H1 (cell line): ENCODE results near the gene TAOK1. TPM values are rescaled to one million over a fixed set of nuclear protein-coding genes. Genes with fewer than 3 reads are reported as not detected.

Experiments used
- CTCF ChIA-PET: fragments of 300-600 bp; sonication (Branson Sonifier 250); formaldehyde crosslinking; loops from one replicate; lab custom pipeline; 2021; ENCODE audit not compliant: partially characterized antibody; lab: Charles Lee
- POLR2A ChIA-PET: fragments of 300-600 bp; sonication (Branson Sonifier 250); formaldehyde crosslinking; loops from one replicate; lab custom pipeline; 2021; ENCODE audit warnings: inconsistent platforms; ENCODE audit not compliant: partially characterized antibody; lab: Charles Lee
- DNase-seq, 2 experiments: peaks; one replicate each; pipeline versions ENCODE4 v3.0.0 to v3.0.0-alpha.2; 2010 to 2022; ENCODE audit warnings: low spot score in 2 of 2, low read depth in 1 of 2, mixed read lengths in 1 of 2
- FAIRE-seq: peaks from 2 replicates; lab custom pipeline; 2011; peaks lifted over from hg19 to GRCh38; lab: Jason Lieb, UNC
- H2AFZ ChIP-seq: 2 replicates; pipeline ENCODE4 v1.8.1; 2012; ENCODE audit warnings: low read length, inconsistent platforms
- H2AK5ac ChIP-seq: 2 replicates; pipeline ENCODE4 v1.6.1; 2013; ENCODE audit warnings: low read depth, low read length
- H2BK120ac ChIP-seq: replicated peaks from 2 replicates; pipeline ENCODE3; 2013; ENCODE audit warnings: low read depth, low read length, inconsistent platforms
- H2BK12ac ChIP-seq: 2 replicates; pipeline ENCODE4 v1.6.1; 2013; ENCODE audit warnings: low read depth, low read length
- H2BK15ac ChIP-seq: 2 replicates; pipeline ENCODE4 v1.6.1; 2013; ENCODE audit warnings: low read length
- H2BK20ac ChIP-seq: 2 replicates; pipeline ENCODE4 v1.6.1; 2013; ENCODE audit warnings: low read length
- H2BK5ac ChIP-seq: 2 replicates; pipeline ENCODE4 v1.6.1; 2013; ENCODE audit warnings: low read depth, low read length
- H3K14ac ChIP-seq: 2 replicates; pipeline ENCODE4 v1.6.1; 2013; ENCODE audit warnings: inconsistent platforms; ENCODE audit not compliant: insufficient read length
- H3K18ac ChIP-seq: 2 replicates; pipeline ENCODE4 v1.6.1; 2013; ENCODE audit warnings: low read length; ENCODE audit errors: extremely low read depth
- H3K23ac ChIP-seq: 2 replicates; pipeline ENCODE4 v1.6.1; 2013; ENCODE audit warnings: inconsistent platforms; ENCODE audit not compliant: insufficient read length
- H3K23me2 ChIP-seq: 2 replicates; pipeline ENCODE4 v1.6.1; 2013; ENCODE audit warnings: low read depth, low read length
- H3K27ac ChIP-seq: 2 replicates; pipeline ENCODE4 v1.6.1; 2011; ENCODE audit warnings: low read depth, low read length, inconsistent platforms
- H3K27me3 ChIP-seq, 4 experiments: replicated peaks in 1 of 4; 1 replicate in 1 of 4; 2 replicates in 3 of 4; pipeline versions ENCODE4 v1.6.1 to v1.8.1; 2011 to 2013; ENCODE audit warnings: low read length in 3 of 4, mild to moderate bottlenecking in 3 of 4, inconsistent platforms in 2 of 4, mixed read lengths in 2 of 4, moderate library complexity in 1 of 4; ENCODE audit not compliant: control insufficient read depth in 3 of 4, insufficient read depth in 3 of 4; ENCODE audit errors: extremely low read depth in 1 of 4
- H3K36me3 ChIP-seq, 4 experiments: 2 replicates each; pipeline versions ENCODE4 v1.6.1 to v1.8.1; 2011 to 2013; ENCODE audit warnings: mild to moderate bottlenecking in 4 of 4, low read length in 3 of 4, moderate library complexity in 2 of 4, control low read depth in 1 of 4, inconsistent platforms in 1 of 4; ENCODE audit not compliant: insufficient read depth in 4 of 4, control insufficient read depth in 2 of 4
- H3K4ac ChIP-seq: replicated peaks from 2 replicates; pipeline ENCODE3; 2013; ENCODE audit warnings: low read length, low read depth, mixed read lengths, inconsistent platforms; ENCODE audit not compliant: insufficient read length
- H3K4me1 ChIP-seq, 4 experiments: replicated peaks in 1 of 4; 1 replicate in 1 of 4; 2 replicates in 3 of 4; pipeline versions ENCODE4 v1.6.1 to v1.8.1; 2011 to 2013; ENCODE audit warnings: low read length in 3 of 4, inconsistent platforms in 2 of 4, mixed read lengths in 1 of 4; ENCODE audit not compliant: insufficient read depth in 4 of 4, control insufficient read depth in 3 of 4
- H3K4me2 ChIP-seq, 2 experiments: 2 replicates each; pipeline versions ENCODE4 v1.6.1 to v1.8.1; 2011 to 2013; ENCODE audit warnings: low read depth in 2 of 2, low read length in 2 of 2, control low read depth in 1 of 2, inconsistent platforms in 1 of 2, mild to moderate bottlenecking in 1 of 2; ENCODE audit not compliant: insufficient read depth in 1 of 2
- H3K4me3 ChIP-seq, 4 experiments: fragments of 200-600, 300-600 bp in 1 of 4; sonication (generic), shearing (Covaris generic), sonication (Bioruptor Twin) in 1 of 4; 2 replicates each; pipeline versions ENCODE4 v1.5.1 to v1.8.1; 2011 to 2016; ENCODE audit warnings: low read length in 4 of 4, low read depth in 3 of 4, control low read depth in 2 of 4, inconsistent platforms in 2 of 4, mild to moderate bottlenecking in 2 of 4, mixed read lengths in 1 of 4, moderate library complexity in 1 of 4; ENCODE audit not compliant: insufficient read depth in 2 of 4; ENCODE audit errors: extremely low read depth in 1 of 4
- H3K56ac ChIP-seq: replicated peaks from 2 replicates; pipeline ENCODE3; 2013; ENCODE audit warnings: low read depth, mild to moderate bottlenecking, mixed read lengths, low read length, inconsistent platforms; ENCODE audit not compliant: insufficient read length
- H3K79me1 ChIP-seq: 2 replicates; pipeline ENCODE4 v1.6.1; 2013; ENCODE audit warnings: low read depth, low read length, control low read depth
- H3K79me2 ChIP-seq, 2 experiments: 2 replicates each; pipeline versions ENCODE4 v1.6.1 to v1.8.1; 2012 to 2013; ENCODE audit warnings: low read length in 2 of 2, mild to moderate bottlenecking in 2 of 2, inconsistent platforms in 1 of 2; ENCODE audit not compliant: insufficient read depth in 2 of 2, control insufficient read depth in 1 of 2
- H3K9ac ChIP-seq, 4 experiments: replicated peaks in 1 of 4; 1 replicate in 1 of 4; 2 replicates in 3 of 4; pipeline versions ENCODE4 v1.6.1 to v1.8.1; 2011 to 2013; ENCODE audit warnings: low read depth in 3 of 4, low read length in 3 of 4, control low read depth in 2 of 4, mild to moderate bottlenecking in 2 of 4, moderate library complexity in 2 of 4, inconsistent platforms in 1 of 4; ENCODE audit errors: extremely low read depth in 1 of 4
- H3K9me3 ChIP-seq, 2 experiments: 2 replicates each; pipeline versions ENCODE4 v1.6.1 to v1.8.1; 2012 to 2013; ENCODE audit warnings: mild to moderate bottlenecking in 2 of 2, moderate library complexity in 2 of 2, control low read depth in 1 of 2, inconsistent platforms in 1 of 2, low read depth in 1 of 2, low read length in 1 of 2, mixed read lengths in 1 of 2; ENCODE audit not compliant: insufficient read depth in 2 of 2
- H4K20me1 ChIP-seq, 2 experiments: replicated peaks in 1 of 2; 2 replicates each; pipeline versions ENCODE3 to v1.8.1; 2011 to 2013; ENCODE audit warnings: inconsistent platforms in 2 of 2, low read length in 2 of 2, mild to moderate bottlenecking in 1 of 2; ENCODE audit not compliant: insufficient read depth in 2 of 2, control insufficient read depth in 1 of 2
- H4K5ac ChIP-seq: 2 replicates; pipeline ENCODE4 v1.6.1; 2013; ENCODE audit warnings: low read length, low read depth, mixed read lengths, inconsistent platforms; ENCODE audit not compliant: insufficient read length
- H4K8ac ChIP-seq: 2 replicates; pipeline ENCODE4 v1.8.0; 2013; ENCODE audit warnings: mild to moderate bottlenecking, moderate library complexity, low read length, inconsistent platforms; ENCODE audit not compliant: insufficient read depth; ENCODE audit errors: extremely low read depth
- H4K91ac ChIP-seq: replicated peaks from 2 replicates; pipeline ENCODE3; 2013; ENCODE audit warnings: low read length, mixed read lengths, inconsistent platforms; ENCODE audit not compliant: insufficient read length
- ASH2L ChIP-seq: fragments of 200-600, 300-600 bp; sonication (generic); IDR thresholded peaks from one replicate; pipeline ENCODE4 v1.7.1; 2017; ENCODE audit warnings: low read length
- BACH1 ChIP-seq: IDR thresholded peaks from 2 replicates; pipeline ENCODE4 v1.6.1; 2012; ENCODE audit warnings: low read length, improper control_type of control experiment
- CBX8 ChIP-seq: fragments of 300-800, 300-1000 bp; sonication (generic); IDR thresholded peaks from 2 replicates; pipeline ENCODE4 v1.7.1; 2016; ENCODE audit warnings: low read depth, low read length, borderline replicate concordance
- CHD1 ChIP-seq: IDR thresholded peaks from 2 replicates; pipeline ENCODE4 v1.6.1; 2012; ENCODE audit warnings: low read depth, low read length, improper control_type of control experiment
- FOSL1 ChIP-seq: IDR thresholded peaks from 2 replicates; pipeline ENCODE4 v1.6.1; 2011; ENCODE audit warnings: mild to moderate bottlenecking, low read depth, low read length, moderate library complexity; ENCODE audit not compliant: insufficient read depth
- GABPA ChIP-seq: IDR thresholded peaks from 2 replicates; pipeline ENCODE4 v1.6.1; 2011; ENCODE audit warnings: mild to moderate bottlenecking, low read length, moderate library complexity, borderline replicate concordance; ENCODE audit not compliant: insufficient read depth
- HDAC6 ChIP-seq: IDR thresholded peaks from one replicate; pipeline ENCODE4 v1.7.1; 2012; ENCODE audit warnings: low read depth, mild to moderate bottlenecking, inconsistent platforms, low read length, moderate library complexity
- NANOG ChIP-seq: IDR thresholded peaks from 2 replicates; pipeline ENCODE4 v1.6.1; 2011; ENCODE audit warnings: low read length, low read depth, mild to moderate bottlenecking, inconsistent platforms; ENCODE audit not compliant: insufficient read depth, poor library complexity, severe bottlenecking
- POLR2AphosphoS5 ChIP-seq: IDR thresholded peaks from 2 replicates; pipeline ENCODE4 v1.6.1; 2011; ENCODE audit warnings: low read depth, low read length
- POU5F1 ChIP-seq: IDR thresholded peaks from 2 replicates; pipeline ENCODE4 v1.6.1; 2011; ENCODE audit warnings: low read depth, mild to moderate bottlenecking, low read length, moderate library complexity
- SIN3A ChIP-seq, 2 experiments: IDR thresholded peaks in 1 of 2; conservative IDR thresholded peaks in 1 of 2; 2 replicates each; pipeline ENCODE4 v1.6.1; 2011 to 2012; ENCODE audit warnings: low read length in 2 of 2, improper control_type of control experiment in 1 of 2, low read depth in 1 of 2, mild to moderate bottlenecking in 1 of 2
- SIRT6 ChIP-seq: IDR thresholded peaks from one replicate; pipeline ENCODE4 v1.7.1; 2012; ENCODE audit warnings: low read length, inconsistent platforms
- TAF7 ChIP-seq: optimal IDR thresholded peaks from 2 replicates; pipeline ENCODE3; 2011; ENCODE audit warnings: low read depth, mild to moderate bottlenecking, inconsistent platforms, low read length, moderate library complexity, borderline replicate concordance
- YY1 ChIP-seq: IDR thresholded peaks from 2 replicates; pipeline ENCODE4 v1.6.1; 2011; ENCODE audit warnings: low read depth, mild to moderate bottlenecking, low read length
- WGBS, 2 experiments: shearing (Covaris generic) in 1 of 2; methylation state at CpG; one replicate each; pipeline versions ENCODE4 v1.1.6 to v1.1.7; 2013 to 2015; ENCODE audit warnings: low lambda C conversion rate in 2 of 2, mixed read lengths in 2 of 2, inconsistent platforms in 1 of 2, low coverage in 1 of 2, missing lambda C conversion rate in 1 of 2; ENCODE audit not compliant: insufficient replicate concordance in 2 of 2, insufficient coverage in 1 of 2, insufficient read length in 1 of 2; ENCODE audit errors: extremely low coverage in 1 of 2, missing lambda C conversion rate in 1 of 2; 5-methylcytosine and 5-hydroxymethylcytosine counted together
- polyA plus RNA-seq, 7 experiments: library from polyadenylated mRNA; depleted of rRNA in 3 of 7; stranded (reverse) in 5 of 7; unstranded in 2 of 7; fragments of >200 nt in 5 of 7; fragments of 200-250 nt in 2 of 7; gene quantifications; 1 replicate in 5 of 7; 2 replicates in 1 of 7; 4 replicates in 1 of 7; pipeline versions ENCODE4 v1.2.1 to v1.2.3, GENCODE V29; 2011 to 2013; ENCODE audit warnings: missing spikeins in 2 of 7, mixed read lengths in 2 of 7
- total RNA-seq: library from RNA; stranded (reverse); fragmentation: NEBNext Ultra II Directional; extraction: Animal tissue kit (Norgen Biotek cat#: 25700); gene quantifications from 2 replicates; pipeline ENCODE4 v1.2.1, GENCODE V29; 2021

TAOK1 gene
- total and polyA plus RNA-seq, 2 of the 8 experiments (the other 6 are each of a cell fraction or from before 2014, with no cell fraction given), result 12.2 to 90.6 TPM

DNA sequence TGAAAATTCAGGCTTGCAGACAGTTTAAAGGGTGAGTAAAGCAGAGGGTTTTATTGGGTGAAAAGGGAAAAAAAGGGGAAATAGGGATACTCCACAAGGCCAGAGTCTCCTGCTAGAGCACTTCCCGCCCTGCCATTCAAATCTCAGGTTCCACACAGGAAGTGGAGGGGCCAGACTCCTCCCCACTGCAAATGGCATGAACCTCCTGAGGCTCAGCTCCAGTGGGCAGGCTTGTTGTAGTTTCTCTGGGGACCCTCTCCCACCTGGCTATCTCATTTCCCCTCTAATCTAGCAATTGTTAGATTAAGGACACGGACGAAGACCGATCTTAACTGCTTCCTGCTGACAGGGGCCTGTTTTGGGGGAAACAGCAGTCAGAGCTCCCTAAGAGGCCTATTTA is 43.4 kb downstream of the TAOK1 start:
- FAIRE-seq (no peak), DNase-seq (no peak)
- no peak overlapping the region for H4K91ac ChIP-seq
- no peak overlapping the region for H3K4ac ChIP-seq
- no peak overlapping the region for H2AFZ ChIP-seq
- no peak overlapping the region for H2BK12ac ChIP-seq
- H3K79me2 ChIP-seq, result peaks cover 8 to 91% of the 10 kb centered on the region in 2 experiments; a peak in 3 of 4 replicates
- no peak overlapping the region for H3K4me3 ChIP-seq
- no peak overlapping the region for H3K4me2 ChIP-seq
- H4K8ac ChIP-seq, result no peak overlapping the region
- no peak overlapping the region for H2BK20ac ChIP-seq
- H3K23ac ChIP-seq, result no peak overlapping the region
- no peaks in the 10 kb centered on the region for H3K27me3 ChIP-seq
- peak overlapping the region; percentile 30; the same call in 1 of the 2 replicates for H2BK5ac ChIP-seq
- H4K20me1 ChIP-seq, result peaks cover 3 to 8% of the 10 kb centered on the region in 2 experiments
- H3K27ac ChIP-seq, result no peak overlapping the region
- no peak overlapping the region for H3K14ac ChIP-seq
- no peak overlapping the region for H2AK5ac ChIP-seq
- H3K4me1 ChIP-seq, result peaks cover 0 to 4% (median 0%) of the 10 kb centered on the region in 4 experiments; a peak in 3 of 7 replicates
- no peak overlapping the region for H3K9ac ChIP-seq
- no peak overlapping the region for H2BK15ac ChIP-seq
- ChIA-PET POLR2A (interaction anchor here (1.3 kb wide), 1 partner anchor 10 kb away, joined by 4 read pairs; no protein-coding TSS in a partner anchor), CTCF (interaction anchor here (0.8 to 0.9 kb wide), 2 partner anchors 16 to 27 kb away, joined by 3 read pairs; no protein-coding TSS in a partner anchor)
- H3K56ac ChIP-seq, result no peak overlapping the region
- no peak overlapping the region for H3K18ac ChIP-seq
- no peaks in the 10 kb centered on the region for H3K23me2 ChIP-seq
- no peak overlapping the region for H2BK120ac ChIP-seq
- no peaks in the 10 kb centered on the region for H3K9me3 ChIP-seq
- WGBS, 2 experiments, result 93% methylated on average over 4 of the region's 4 CpGs; no CpG with 5 or more reads in 1 of the 2 experiments
- H3K79me1 ChIP-seq, result peaks cover 10% of the 10 kb centered on the region
- H4K5ac ChIP-seq, result no peak overlapping the region
- no peaks in the 10 kb centered on the region; a peak in 1 of 8 replicates for H3K36me3 ChIP-seq
- TF ChIP-seq BACH1 (no peak), TAF7 (no peak), HDAC6 (no peak), POU5F1 (no peak), FOSL1 (no peak), SIN3A (conservative IDR thresholded peaks at IDR 0.05 in 1 of 2, IDR thresholded peaks at IDR 0.05 in 1 of 2; ENCODE audit: low read depth in 1 of 2, low read length in 2 of 2) (no peak), SIRT6 (no peak), NANOG (no peak), ASH2L (no peak), CHD1 (no peak), GABPA (no peak), YY1 (no peak), CBX8 (no peak), POLR2AphosphoS5 (no peak)
